SK-N-SH treated with all-trans-retinoic acid at 6 μM for 48 hours (cell line): ENCODE results near the gene KCNAB3.

Experiments used
- ATAC-seq: fragments of 200-7000 bp; cut with Tn5 transposase; 3 replicates; pipeline ENCODE4 v1.9.1; 2020; ENCODE audit warnings: mild to moderate bottlenecking, moderate library complexity
- ARNTL ChIP-seq: fragments of 450-650 bp; formaldehyde crosslinking; IDR thresholded peaks from 2 replicates; pipeline ENCODE4 v1.5.0; 2020; ENCODE audit warnings: low read depth, mild to moderate bottlenecking, moderate library complexity, borderline replicate concordance
- BACH2 ChIP-seq: fragments of 250-450 bp; sonication (Bioruptor Pico); IDR thresholded peaks from 2 replicates; pipeline ENCODE4 v1.9.0; 2021; ENCODE audit warnings: mild to moderate bottlenecking, borderline replicate concordance
- CREB5 ChIP-seq: fragments of 250-450 bp; sonication (Bioruptor Pico); IDR thresholded peaks from 2 replicates; pipeline ENCODE4 v1.5.1; 2020; ENCODE audit warnings: low read depth, mild to moderate bottlenecking, moderate library complexity
- CSDC2 ChIP-seq: fragments of 250-450 bp; sonication (Bioruptor Pico); IDR thresholded peaks from 2 replicates; pipeline ENCODE4 v1.5.0; 2020; ENCODE audit warnings: mild to moderate bottlenecking, moderate library complexity
- CSRNP3 ChIP-seq: fragments of 250-450 bp; sonication (Bioruptor Pico); IDR thresholded peaks from 2 replicates; pipeline ENCODE4 v1.5.1; 2021; ENCODE audit warnings: mild to moderate bottlenecking, moderate library complexity
- ESRRG ChIP-seq: fragments of 250-450 bp; sonication (Bioruptor Pico); IDR thresholded peaks from 2 replicates; pipeline ENCODE4 v1.6.1; 2021; ENCODE audit warnings: mild to moderate bottlenecking
- ISL1 ChIP-seq: fragments of 250-450 bp; sonication (Bioruptor Pico); IDR thresholded peaks from 2 replicates; pipeline ENCODE4 v2.1.2; 2022; ENCODE audit warnings: mild to moderate bottlenecking, moderate library complexity
- OSR1 ChIP-seq: fragments of 250-450 bp; sonication (Bioruptor Pico); IDR thresholded peaks from 2 replicates; pipeline ENCODE4 v1.8.0; 2022; ENCODE audit warnings: moderate library complexity, mild to moderate bottlenecking, inconsistent platforms
- PATZ1 ChIP-seq: fragments of 250-450 bp; sonication (Bioruptor Pico); IDR thresholded peaks from 2 replicates; pipeline ENCODE4 v1.8.0; 2020; ENCODE audit warnings: mild to moderate bottlenecking, moderate library complexity, borderline replicate concordance
- PPARA ChIP-seq: fragments of 250-450 bp; sonication (Bioruptor Pico); IDR thresholded peaks from 2 replicates; pipeline ENCODE4 v1.5.0; 2020; ENCODE audit warnings: mild to moderate bottlenecking, borderline replicate concordance
- RARB ChIP-seq: fragments of 250-450 bp; sonication (Bioruptor Pico); IDR thresholded peaks from 2 replicates; pipeline ENCODE4 v1.8.0; 2021; ENCODE audit warnings: mild to moderate bottlenecking, moderate library complexity
- SNAI2 ChIP-seq: fragments of 250-450 bp; sonication (Bioruptor Pico); IDR thresholded peaks from 2 replicates; pipeline ENCODE4 v1.5.0; 2020; ENCODE audit warnings: mild to moderate bottlenecking, moderate library complexity
- TCF4 ChIP-seq: fragments of 250-450 bp; sonication (Bioruptor Pico); IDR thresholded peaks from 2 replicates; pipeline ENCODE4 v1.8.0; 2021; ENCODE audit warnings: mild to moderate bottlenecking, moderate library complexity, borderline replicate concordance
- TOX ChIP-seq: fragments of 250-450 bp; sonication (Bioruptor Pico); IDR thresholded peaks from 2 replicates; pipeline ENCODE4 v1.8.0; 2021; ENCODE audit warnings: mild to moderate bottlenecking, moderate library complexity, borderline replicate concordance
- ZC3H10 ChIP-seq: fragments of 250-450 bp; sonication (Bioruptor Pico); IDR thresholded peaks from 2 replicates; pipeline ENCODE4 v1.5.1; 2021; ENCODE audit warnings: mild to moderate bottlenecking, moderate library complexity
- ZFP3 ChIP-seq: fragments of 250-450 bp; sonication (Bioruptor Pico); IDR thresholded peaks from 2 replicates; pipeline ENCODE4 v1.5.0; 2020; ENCODE audit warnings: mild to moderate bottlenecking, moderate library complexity
- ZFP30 ChIP-seq: fragments of 450-650 bp; formaldehyde crosslinking; IDR thresholded peaks from 2 replicates; pipeline ENCODE4 v1.5.0; 2022; ENCODE audit warnings: mild to moderate bottlenecking, moderate library complexity
- ZNF565 ChIP-seq: fragments of 450-650 bp; formaldehyde crosslinking; conservative IDR thresholded peaks from 2 replicates; pipeline ENCODE4 v1.5.0; 2020; ENCODE audit warnings: low read depth, mild to moderate bottlenecking, moderate library complexity
- ZNF70 ChIP-seq: fragments of 450-650 bp; formaldehyde crosslinking; IDR thresholded peaks from 2 replicates; pipeline ENCODE4 v1.5.0; 2020; ENCODE audit warnings: mild to moderate bottlenecking, moderate library complexity
- ZNF8 ChIP-seq: fragments of 450-650 bp; formaldehyde crosslinking; IDR thresholded peaks from 2 replicates; pipeline ENCODE4 v1.5.0; 2020; ENCODE audit warnings: mild to moderate bottlenecking, moderate library complexity
- TF ChIP-seq, protein P1 (sequence below): fragments of 250-450 bp; sonication (Bioruptor Pico); IDR thresholded peaks from 2 replicates; pipeline ENCODE4 v1.5.0; 2020; ENCODE audit warnings: mild to moderate bottlenecking, moderate library complexity

Gene KCNAB3

GRCh38 chr17:7929158-7930023 is at the start of gene KCNAB3:
KCNAB3 (minus strand) TSS chr17:7929856; CDS start chr17:7929435, 421 bp downstream.
- TF ChIP-seq TCF4 (no peak), ZNF70 (CRISPR knock-in tag) (no peak), ZFP3 (CRISPR knock-in tag) (no peak), TOX (CRISPR knock-in tag) (no peak), CSRNP3 (no peak), ARNTL (CRISPR knock-in tag) (no peak), BACH2 (no peak), ZNF565 (no peak), CREB5 (CRISPR knock-in tag) (no peak), OSR1 (no peak), CSDC2 (CRISPR knock-in tag) (no peak), ZFP30 (CRISPR knock-in tag) (no peak), SNAI2 (CRISPR knock-in tag) (no peak), ZC3H10 (no peak), RARB (CRISPR knock-in tag) (no peak)
- TF ChIP-seq, protein P1, sequence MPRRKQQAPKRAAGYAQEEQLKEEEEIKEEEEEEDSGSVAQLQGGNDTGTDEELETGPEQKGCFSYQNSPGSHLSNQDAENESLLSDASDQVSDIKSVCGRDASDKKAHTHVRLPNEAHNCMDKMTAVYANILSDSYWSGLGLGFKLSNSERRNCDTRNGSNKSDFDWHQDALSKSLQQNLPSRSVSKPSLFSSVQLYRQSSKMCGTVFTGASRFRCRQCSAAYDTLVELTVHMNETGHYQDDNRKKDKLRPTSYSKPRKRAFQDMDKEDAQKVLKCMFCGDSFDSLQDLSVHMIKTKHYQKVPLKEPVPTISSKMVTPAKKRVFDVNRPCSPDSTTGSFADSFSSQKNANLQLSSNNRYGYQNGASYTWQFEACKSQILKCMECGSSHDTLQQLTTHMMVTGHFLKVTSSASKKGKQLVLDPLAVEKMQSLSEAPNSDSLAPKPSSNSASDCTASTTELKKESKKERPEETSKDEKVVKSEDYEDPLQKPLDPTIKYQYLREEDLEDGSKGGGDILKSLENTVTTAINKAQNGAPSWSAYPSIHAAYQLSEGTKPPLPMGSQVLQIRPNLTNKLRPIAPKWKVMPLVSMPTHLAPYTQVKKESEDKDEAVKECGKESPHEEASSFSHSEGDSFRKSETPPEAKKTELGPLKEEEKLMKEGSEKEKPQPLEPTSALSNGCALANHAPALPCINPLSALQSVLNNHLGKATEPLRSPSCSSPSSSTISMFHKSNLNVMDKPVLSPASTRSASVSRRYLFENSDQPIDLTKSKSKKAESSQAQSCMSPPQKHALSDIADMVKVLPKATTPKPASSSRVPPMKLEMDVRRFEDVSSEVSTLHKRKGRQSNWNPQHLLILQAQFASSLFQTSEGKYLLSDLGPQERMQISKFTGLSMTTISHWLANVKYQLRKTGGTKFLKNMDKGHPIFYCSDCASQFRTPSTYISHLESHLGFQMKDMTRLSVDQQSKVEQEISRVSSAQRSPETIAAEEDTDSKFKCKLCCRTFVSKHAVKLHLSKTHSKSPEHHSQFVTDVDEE (CRISPR knock-in tag), result no peak
- TF ChIP-seq, all 23 proteins: peak for 0
- peak; percentile 75 for ATAC-seq

DNA sequence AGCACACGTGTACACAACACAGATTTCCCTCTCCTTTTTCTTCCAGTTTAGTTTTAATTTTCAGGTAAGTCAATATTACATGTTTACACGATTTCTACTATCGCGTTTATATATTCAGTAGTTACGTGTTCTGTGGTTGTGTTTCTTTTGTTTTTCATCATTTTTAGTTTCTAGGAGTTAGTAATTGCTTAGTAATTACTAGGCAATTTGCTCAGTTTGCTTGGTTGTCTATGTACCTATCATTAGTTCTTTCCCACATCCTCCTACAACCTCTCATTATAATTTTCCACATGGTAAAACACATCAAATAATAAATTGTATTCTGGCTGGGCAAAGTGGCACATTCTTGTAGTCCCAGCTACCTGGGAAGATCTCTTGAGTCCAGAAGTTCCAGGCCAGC is 48.1 kb upstream of the KCNAB3 start:
- ATAC-seq, result no peak
- TF ChIP-seq SNAI2 (CRISPR knock-in tag) (no peak), TCF4 (no peak), ZFP30 (CRISPR knock-in tag) (no peak), BACH2 (no peak), ZC3H10 (no peak)

DNA sequence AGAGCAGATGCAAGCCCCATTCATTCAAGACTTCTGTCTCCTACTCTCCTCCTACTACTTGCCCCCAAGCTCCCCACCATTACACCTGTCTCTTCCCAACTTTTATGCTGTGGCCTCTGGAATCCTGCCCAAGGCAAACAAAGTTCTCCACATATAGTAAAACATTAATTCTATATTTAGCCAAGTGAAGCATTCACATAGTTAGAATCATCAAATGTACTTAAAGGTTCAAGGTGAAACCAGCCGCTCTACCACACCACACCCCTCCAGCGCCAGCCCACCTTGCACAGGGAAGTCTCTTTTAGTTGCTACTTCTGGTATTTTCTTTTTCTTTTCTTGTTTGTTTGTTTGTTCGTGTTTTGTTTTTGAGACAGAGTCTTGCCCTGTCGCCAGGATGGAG is 47.4 kb upstream of the KCNAB3 start:
- TF ChIP-seq ZNF8 (CRISPR knock-in tag) (no peak), RARB (CRISPR knock-in tag) (no peak), ESRRG (no peak), TCF4 (no peak), CSDC2 (CRISPR knock-in tag) (no peak), ZFP30 (CRISPR knock-in tag) (no peak), TOX (CRISPR knock-in tag) (no peak)
- TF ChIP-seq, protein P1 (CRISPR knock-in tag), result no peak
- ATAC-seq, result no peak

GRCh38 chr17:7974638-7975131 is 45.0 kb upstream of the KCNAB3 start:
- no peak for ATAC-seq
- TF ChIP-seq CSRNP3 (no peak), BACH2 (no peak), ZFP3 (CRISPR knock-in tag) (no peak), ISL1 (CRISPR knock-in tag) (no peak), TCF4 (no peak), PATZ1 (no peak), CSDC2 (CRISPR knock-in tag) (no peak), ZFP30 (CRISPR knock-in tag) (no peak), CREB5 (CRISPR knock-in tag) (no peak), PPARA (CRISPR knock-in tag) (no peak), ZC3H10 (no peak), ESRRG (no peak)
